Gastroesophageal sphincter (tissue), 4 donors: ENCODE measurements around the gene RBM47. TPM values are rescaled to one million over a fixed set of nuclear protein-coding genes. Genes with fewer than 3 reads are reported as not detected.

Experiments
- ATAC-seq: fragments of 150-250 bp; one replicate; pipeline ENCODE4 v1.9.1; 2016; ENCODE audit warnings: mild to moderate bottlenecking, moderate library complexity
- H3K27ac ChIP-seq, 4 donors: fragments of 200-600 bp; sonication (generic) in 3 of 4; 1 replicate in 3 of 4; 2 replicates in 1 of 4; pipeline ENCODE4 v1.5.1; 2016 to 2019
- H3K27me3 ChIP-seq: fragments of 200-600 bp; sonication (generic); one replicate; pipeline ENCODE4 v1.5.1; 2019
- H3K36me3 ChIP-seq, 2 donors: fragments of 200-600 bp; sonication (generic); one replicate each; pipeline ENCODE4 v1.5.1; 2019; ENCODE audit warnings: control low read depth in 1 of 2
- H3K4me1 ChIP-seq, 3 donors: fragments of 200-600 bp; sonication (generic); 1 replicate in 2 of 3; 2 replicates in 1 of 3; pipeline ENCODE4 v1.5.1; 2016 to 2019; ENCODE audit warnings: control low read depth in 2 of 3
- H3K4me3 ChIP-seq, 2 donors: fragments of 200-600 bp; sonication (generic); one replicate each; pipeline ENCODE4 v1.5.1; 2019; ENCODE audit warnings: mild to moderate bottlenecking in 1 of 2, moderate library complexity in 1 of 2
- H3K9me3 ChIP-seq, 3 donors: fragments of 200-600 bp; sonication (generic); one replicate each; pipeline ENCODE4 v1.5.1; 2017 to 2019; ENCODE audit warnings: control low read depth in 2 of 3
- EP300 ChIP-seq: sonication (generic); formaldehyde crosslinking; IDR thresholded peaks from one replicate; pipeline ENCODE4 v1.6.1; 2017; ENCODE audit warnings: antibody characterized with exemption, mild to moderate bottlenecking
- POLR2A ChIP-seq, 2 donors: fragments of 450-650 bp; IDR thresholded peaks; one replicate each; pipeline ENCODE4 v1.6.1; 2017; ENCODE audit warnings: antibody characterized with exemption in 2 of 2, mild to moderate bottlenecking in 2 of 2, moderate library complexity in 1 of 2
- POLR2AphosphoS5 ChIP-seq: sonication (generic); formaldehyde crosslinking; IDR thresholded peaks from one replicate; pipeline ENCODE4 v1.6.1; 2017; ENCODE audit warnings: antibody characterized with exemption
- WGBS, 2 donors: methylation state at CpG; one replicate each; pipeline ENCODE4 v1.1.5; 2018; ENCODE audit warnings: low coverage in 1 of 2; 5-methylcytosine and 5-hydroxymethylcytosine counted together
- total RNA-seq, 4 donors: library from RNA; depleted of rRNA; stranded (reverse); fragments of >200 nt; gene quantifications; one replicate each; pipeline ENCODE4 v1.1.0, GENCODE V29; 2016
- TF ChIP-seq, protein P1 (sequence below), 4 experiments: fragments of 200-600 bp in 2 of 4; fragments of 450-650 bp in 2 of 4; sonication (generic) in 1 of 4; IDR thresholded peaks; one replicate each; pipeline ENCODE4 v1.5.1; 2017 to 2019; ENCODE audit warnings: antibody characterized with exemption in 4 of 4, mild to moderate bottlenecking in 2 of 4, moderate library complexity in 2 of 4

The RBM47 gene
- total RNA-seq, 4 donors from 2014 or later, result 9.1 to 36.9 (median 26.4) TPM

DNA sequence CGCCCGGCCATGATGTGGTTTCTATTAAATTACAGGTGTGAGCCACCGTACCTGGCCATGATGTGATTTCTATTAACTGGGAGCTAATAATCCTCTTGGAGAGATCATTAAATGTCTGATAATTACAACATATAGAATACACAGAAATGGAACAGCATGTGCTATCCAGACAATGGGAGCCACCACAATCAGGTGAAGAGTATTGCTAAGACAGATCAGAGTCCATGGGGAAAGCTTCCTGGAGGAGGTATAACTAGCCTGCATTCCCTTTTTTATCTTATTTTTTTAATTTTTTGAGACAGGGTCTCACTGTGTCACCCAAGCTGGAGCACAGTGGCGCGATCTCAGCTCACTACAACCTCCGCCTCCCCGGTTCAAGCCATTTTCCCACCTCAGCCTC is 147.7 kb downstream of the RBM47 start:
- H3K27me3 ChIP-seq, result peaks cover 10% of the 10 kb centered on the region
- no peaks in the 10 kb centered on the region for H3K9me3 ChIP-seq
- TF ChIP-seq POLR2A (IDR thresholded peaks at IDR 0.05) (no peak), POLR2AphosphoS5 (no peak), EP300 (no peak)
- TF ChIP-seq, protein P1, sequence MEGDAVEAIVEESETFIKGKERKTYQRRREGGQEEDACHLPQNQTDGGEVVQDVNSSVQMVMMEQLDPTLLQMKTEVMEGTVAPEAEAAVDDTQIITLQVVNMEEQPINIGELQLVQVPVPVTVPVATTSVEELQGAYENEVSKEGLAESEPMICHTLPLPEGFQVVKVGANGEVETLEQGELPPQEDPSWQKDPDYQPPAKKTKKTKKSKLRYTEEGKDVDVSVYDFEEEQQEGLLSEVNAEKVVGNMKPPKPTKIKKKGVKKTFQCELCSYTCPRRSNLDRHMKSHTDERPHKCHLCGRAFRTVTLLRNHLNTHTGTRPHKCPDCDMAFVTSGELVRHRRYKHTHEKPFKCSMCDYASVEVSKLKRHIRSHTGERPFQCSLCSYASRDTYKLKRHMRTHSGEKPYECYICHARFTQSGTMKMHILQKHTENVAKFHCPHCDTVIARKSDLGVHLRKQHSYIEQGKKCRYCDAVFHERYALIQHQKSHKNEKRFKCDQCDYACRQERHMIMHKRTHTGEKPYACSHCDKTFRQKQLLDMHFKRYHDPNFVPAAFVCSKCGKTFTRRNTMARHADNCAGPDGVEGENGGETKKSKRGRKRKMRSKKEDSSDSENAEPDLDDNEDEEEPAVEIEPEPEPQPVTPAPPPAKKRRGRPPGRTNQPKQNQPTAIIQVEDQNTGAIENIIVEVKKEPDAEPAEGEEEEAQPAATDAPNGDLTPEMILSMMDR (IDR thresholded peaks at IDR 0.05), result no peak
- no peaks in the 10 kb centered on the region for H3K4me1 ChIP-seq
- H3K4me3 ChIP-seq, result no peak overlapping the region
- no peak overlapping the region for H3K27ac ChIP-seq
- no peaks in the 10 kb centered on the region for H3K36me3 ChIP-seq
- WGBS, 2 donors, result 93 to 100% methylated on average over 1 to 7 of the region's 7 CpGs
- ATAC-seq, result no peak

DNA sequence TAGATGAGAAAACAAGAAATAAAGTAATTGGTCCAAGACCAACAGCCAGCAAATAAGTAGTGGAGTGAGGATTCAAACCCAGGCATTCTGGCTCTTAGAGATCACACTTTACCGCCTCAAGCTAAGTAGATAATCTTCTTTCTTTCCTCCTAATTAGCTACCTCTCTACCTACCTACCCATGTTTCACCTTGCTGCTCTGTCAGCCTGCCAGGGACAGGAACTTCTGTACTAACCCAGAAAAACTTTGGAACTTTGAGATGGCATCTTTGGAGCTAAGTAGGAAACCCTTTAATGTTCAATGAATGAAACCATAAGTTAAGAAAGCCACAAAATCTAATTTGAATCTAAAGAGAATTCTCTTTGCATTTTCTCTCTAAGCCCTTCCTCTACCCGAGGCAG is 149.4 kb downstream of the RBM47 start:
- H3K27me3 ChIP-seq, result peaks cover 10% of the 10 kb centered on the region
- ATAC-seq, result no peak
- H3K4me1 ChIP-seq, result no peaks in the 10 kb centered on the region
- H3K4me3 ChIP-seq, result no peak overlapping the region
- no peaks in the 10 kb centered on the region for H3K9me3 ChIP-seq
- no peaks in the 10 kb centered on the region for H3K36me3 ChIP-seq
- H3K27ac ChIP-seq, result no peak overlapping the region
- 86 to 93% methylated on average over 2 of the region's 2 CpGs for WGBS, 2 donors
- no peak for TF ChIP-seq POLR2AphosphoS5
- no peak for TF ChIP-seq EP300
- TF ChIP-seq, protein P1 (IDR thresholded peaks at IDR 0.05), result no peak
- TF ChIP-seq POLR2A (IDR thresholded peaks at IDR 0.05), result no peak

DNA sequence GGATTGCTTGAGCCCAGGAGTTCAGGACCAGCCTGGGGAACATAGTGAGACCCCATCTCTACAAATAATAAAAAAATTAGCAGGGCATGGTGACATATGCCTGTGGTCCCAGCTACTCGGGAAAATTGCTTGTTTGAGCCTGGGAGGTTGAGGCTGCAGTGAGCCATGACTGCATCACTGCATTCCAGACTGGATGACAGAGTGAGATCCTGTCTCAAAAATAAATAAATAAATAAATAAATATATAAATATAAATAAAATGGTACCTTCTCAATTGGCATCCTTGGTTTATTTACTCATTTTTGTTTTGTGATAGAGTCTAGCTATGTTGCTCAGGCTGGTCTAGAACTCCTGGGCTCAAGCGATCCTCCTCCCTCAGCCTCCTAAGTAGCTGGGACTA is 150.3 kb downstream of the RBM47 start:
- 56 to 76% methylated on average over 2 of the region's 2 CpGs for WGBS, 2 donors
- Histone ChIP-seq H3K27me3 (peaks cover 10% of the 10 kb centered on the region), H3K4me3 (no peak overlapping the region), H3K27ac (no peak overlapping the region), H3K4me1 (no peaks in the 10 kb centered on the region), H3K36me3 (no peaks in the 10 kb centered on the region), H3K9me3 (no peaks in the 10 kb centered on the region)
- no peak for ATAC-seq
- TF ChIP-seq POLR2A (IDR thresholded peaks at IDR 0.05) (no peak), EP300 (no peak), POLR2AphosphoS5 (no peak)
- TF ChIP-seq, protein P1 (IDR thresholded peaks at IDR 0.05), result no peak

- H3K27me3 ChIP-seq, result no peaks in the 10 kb centered on the region
- H3K27ac ChIP-seq, result no peak overlapping the region
- WGBS, 2 donors, result 53 to 74% methylated on average over 3 to 4 of the region's 4 CpGs
- ATAC-seq, result no peak
- H3K9me3 ChIP-seq, result no peaks in the 10 kb centered on the region
- H3K4me3 ChIP-seq, result no peak overlapping the region
- no peaks in the 10 kb centered on the region for H3K4me1 ChIP-seq
- H3K36me3 ChIP-seq, result no peaks in the 10 kb centered on the region
- TF ChIP-seq, protein P1 (IDR thresholded peaks at IDR 0.05), result no peak
- TF ChIP-seq EP300, result no peak
- TF ChIP-seq POLR2A (IDR thresholded peaks at IDR 0.05), result no peak
- TF ChIP-seq POLR2AphosphoS5, result no peak
Observed at GRCh38 chr4:40475609-40476008, 154.1 kb downstream of the RBM47 start.

GRCh38 chr4:40473578-40474388 is 155.9 kb downstream of the RBM47 start:
- Histone ChIP-seq H3K27me3 (no peaks in the 10 kb centered on the region), H3K9me3 (no peaks in the 10 kb centered on the region), H3K27ac (no peak overlapping the region), H3K4me3 (no peak overlapping the region), H3K36me3 (no peaks in the 10 kb centered on the region), H3K4me1 (no peaks in the 10 kb centered on the region)
- 80 to 91% methylated on average over 7 to 8 of the region's 9 CpGs for WGBS, 2 donors
- no peak for TF ChIP-seq EP300
- TF ChIP-seq, protein P1 (IDR thresholded peaks at IDR 0.05), result no peak
- TF ChIP-seq POLR2AphosphoS5, result no peak
- TF ChIP-seq POLR2A (IDR thresholded peaks at IDR 0.05), result no peak
- no peak for ATAC-seq
